Fibroblast of peridontal ligament (primary cell): ENCODE measurements around the gene FAM174A.

Experiments used
- DNase-seq: peaks from one replicate; pipeline ENCODE4 v3.0.0-alpha.2; 2010; ENCODE audit errors: extremely low read depth

FAM174A gene

GRCh38 chr5:100535060-100536005 lies at the start of gene FAM174A:
Gene FAM174A, plus strand, starts transcription at chr5:100535374. Its CDS starts 157 bp downstream, at chr5:100535531.
- DNase-seq, result peak; percentile 97

- DNase-seq, result no peak
Observed at GRCh38 chr5:100493996-100494395, 41.2 kb upstream of the FAM174A start.

- peak; percentile 11 for DNase-seq
Observed at GRCh38 chr5:100496296-100496695, 38.9 kb upstream of the FAM174A start.

GRCh38 chr5:100502684-100503083 lies 32.5 kb upstream of the FAM174A start:
- no peak for DNase-seq

GRCh38 chr5:100505984-100506670 lies 29.0 kb upstream of the FAM174A start:
- peak; percentile 97 for DNase-seq

- DNase-seq, result no peak
Observed at GRCh38 chr5:100516285-100516684, 18.9 kb upstream of the FAM174A start.

- DNase-seq, result no peak
Observed at GRCh38 chr5:100517301-100517974, 17.7 kb upstream of the FAM174A start.

- DNase-seq, result no peak
Observed at GRCh38 chr5:100518377-100518776, 16.8 kb upstream of the FAM174A start.

- DNase-seq, result no peak
Observed at GRCh38 chr5:100519075-100519474, 16.1 kb upstream of the FAM174A start.

- DNase-seq, result no peak
Observed at GRCh38 chr5:100520348-100520747, 14.8 kb upstream of the FAM174A start.

GRCh38 chr5:100537946-100538345 lies 2.8 kb downstream of the FAM174A start:
- DNase-seq, result no peak

- DNase-seq, result no peak
Observed at GRCh38 chr5:100539519-100539918, 4.3 kb downstream of the FAM174A start.

GRCh38 chr5:100542086-100542485 lies 6.9 kb downstream of the FAM174A start:
- DNase-seq, result no peak

GRCh38 chr5:100546001-100546400 lies 10.8 kb downstream of the FAM174A start:
- DNase-seq, result no peak

GRCh38 chr5:100550531-100551051 lies 15.4 kb downstream of the FAM174A start:
- no peak for DNase-seq

GRCh38 chr5:100551183-100551582 lies 16.0 kb downstream of the FAM174A start:
- no peak for DNase-seq

GRCh38 chr5:100553209-100553608 lies 18.0 kb downstream of the FAM174A start:
- peak; percentile 62 for DNase-seq

GRCh38 chr5:100560860-100561259 lies 25.7 kb downstream of the FAM174A start:
- DNase-seq, result no peak

- no peak for DNase-seq
Observed at GRCh38 chr5:100562821-100563220, 27.6 kb downstream of the FAM174A start.

GRCh38 chr5:100566382-100567141 lies 31.4 kb downstream of the FAM174A start:
- DNase-seq, result no peak

- DNase-seq, result no peak
Observed at GRCh38 chr5:100574716-100575115, 39.5 kb downstream of the FAM174A start.
